GM19043 (cell line): Measurements from ENCODE around the gene QSOX2.

Experiments
- ATAC-seq: cut with Tn5 transposase; IDR thresholded peaks from one replicate; pipeline ENCODE4 v1.9.1; 2021; ENCODE audit warnings: low read depth; ENCODE audit not compliant: unreplicated experiment

Gene QSOX2

GRCh38 chr9:136252846-136253245, 7.2 kb upstream of the QSOX2 start:
- ATAC-seq = no peak

DNA sequence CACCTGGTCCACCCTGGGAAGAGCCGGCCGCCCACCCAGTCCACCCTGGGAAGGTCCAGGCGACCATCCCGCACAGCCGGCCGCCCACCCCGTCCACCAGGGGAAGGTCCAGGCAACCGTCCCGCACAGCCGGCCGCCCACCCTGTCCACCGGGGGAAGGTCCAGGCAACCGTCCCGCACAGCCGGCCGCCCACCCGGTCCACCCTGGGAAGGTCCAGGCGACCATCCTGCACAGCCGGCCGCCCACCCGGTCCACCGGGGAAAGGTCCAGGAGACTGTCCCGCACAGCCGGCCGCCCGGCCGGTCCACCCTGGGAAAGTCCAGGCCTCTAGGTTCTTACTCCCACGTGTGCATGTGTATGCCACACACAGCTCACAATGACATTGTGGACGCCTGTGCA, 6.7 kb upstream of the QSOX2 start:
- no peak for ATAC-seq

DNA sequence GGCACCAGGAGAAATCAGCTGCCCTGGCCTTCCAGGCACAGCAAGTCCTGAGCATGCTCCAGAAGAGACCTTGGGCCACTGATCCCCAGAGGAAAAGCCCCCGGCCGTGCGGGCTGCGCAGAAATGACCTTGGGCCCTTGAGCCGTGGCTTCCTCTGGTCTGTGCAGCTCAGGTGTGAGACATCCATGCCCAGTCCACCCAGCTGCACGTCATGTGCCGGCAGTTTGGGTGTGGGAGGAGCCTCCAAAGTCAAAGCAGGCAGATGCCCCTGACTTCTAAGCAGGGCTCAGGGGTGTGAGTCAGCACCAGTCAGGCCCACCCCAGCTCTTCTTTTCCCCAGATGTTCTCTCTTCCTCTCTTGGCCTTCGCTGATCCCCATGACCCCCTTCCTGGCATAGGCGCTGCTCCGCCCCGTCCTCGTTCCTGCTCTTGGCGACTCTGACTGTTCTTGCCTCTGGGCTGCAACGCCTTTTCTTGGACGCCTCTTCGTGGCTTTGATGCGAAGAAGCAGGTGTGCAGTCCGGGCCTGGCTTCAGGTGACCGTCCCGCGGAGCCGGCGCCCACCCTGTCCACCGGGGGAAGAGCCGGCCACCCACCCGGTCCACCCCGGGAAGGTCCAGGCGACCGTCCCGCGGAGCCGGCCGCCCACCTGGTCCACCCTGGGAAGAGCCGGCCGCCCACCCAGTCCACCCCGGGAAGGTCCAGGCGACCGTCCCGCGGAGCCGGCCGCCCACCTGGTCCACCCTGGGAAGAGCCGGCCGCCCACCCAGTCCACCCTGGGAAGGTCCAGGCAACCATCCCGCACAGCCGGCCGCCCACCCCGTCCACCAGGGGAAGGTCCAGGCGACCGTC, 5.9 kb upstream of the QSOX2 start:
- no peak for ATAC-seq

GRCh38 chr9:136250676-136251075, 5.1 kb upstream of the QSOX2 start:
- ATAC-seq = no peak

GRCh38 chr9:136249877-136250559, 4.4 kb upstream of the QSOX2 start:
- no peak for ATAC-seq

GRCh38 chr9:136248951-136249876, 3.6 kb upstream of the QSOX2 start:
- no peak for ATAC-seq

GRCh38 chr9:136247947-136248637, 2.5 kb upstream of the QSOX2 start:
- ATAC-seq = no peak

DNA sequence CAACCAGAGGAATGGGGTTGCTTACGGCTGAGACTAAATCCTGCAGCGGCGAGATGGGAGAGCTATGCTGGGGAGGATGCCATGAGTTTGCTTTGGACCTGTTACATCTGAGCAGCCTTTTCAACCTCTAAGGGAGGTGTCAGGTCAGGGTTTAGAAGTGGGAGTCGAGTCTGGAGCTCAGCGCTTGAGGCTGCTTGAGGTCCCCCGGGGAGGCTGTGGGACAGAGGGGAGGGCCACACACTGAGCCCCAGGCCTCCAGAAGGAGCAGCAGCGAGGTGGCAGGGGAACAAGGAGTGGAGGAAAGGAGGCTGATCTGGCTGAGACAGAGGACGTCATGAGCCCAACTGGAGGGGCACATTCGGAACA, 1.9 kb upstream of the QSOX2 start:
- ATAC-seq = no peak

DNA sequence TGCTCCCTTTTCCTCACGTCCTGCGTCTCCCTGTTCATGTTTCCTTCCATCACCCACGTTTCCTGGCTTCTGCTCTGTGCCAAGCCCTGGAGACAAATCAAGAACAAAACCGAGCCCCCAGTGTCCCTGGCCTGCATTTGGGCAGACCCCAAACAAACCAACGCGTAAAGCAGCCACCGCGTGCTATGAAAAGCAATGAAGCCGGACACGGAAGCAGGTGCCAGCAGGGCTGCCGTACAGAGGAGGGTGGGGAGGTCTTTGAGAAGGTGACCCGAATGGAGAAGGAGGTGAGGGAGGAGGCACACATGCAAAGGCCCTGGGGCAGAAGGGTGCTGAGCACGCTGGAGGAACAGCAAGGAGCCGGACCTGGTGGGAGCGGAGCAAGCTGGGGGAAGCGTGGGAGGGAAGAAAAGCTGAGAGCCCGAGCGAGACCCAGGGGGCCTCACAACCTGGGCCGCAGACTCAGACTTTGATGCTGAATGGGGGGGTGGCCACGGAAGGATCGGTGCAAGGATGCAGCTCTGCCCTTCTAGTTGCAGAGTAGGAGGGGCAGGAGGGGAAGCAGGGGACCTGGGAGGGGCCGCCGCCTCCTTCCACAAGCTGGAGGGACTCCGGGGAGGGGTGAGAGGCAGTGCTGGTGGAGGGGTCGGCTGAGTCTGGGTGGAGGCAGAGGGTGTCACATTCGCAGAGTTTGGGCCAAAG, 1.4 kb upstream of the QSOX2 start:
- no peak for ATAC-seq

- ATAC-seq = no peak
Observed at GRCh38 chr9:136244969-136245218, 718 bp downstream of the QSOX2 start.

DNA sequence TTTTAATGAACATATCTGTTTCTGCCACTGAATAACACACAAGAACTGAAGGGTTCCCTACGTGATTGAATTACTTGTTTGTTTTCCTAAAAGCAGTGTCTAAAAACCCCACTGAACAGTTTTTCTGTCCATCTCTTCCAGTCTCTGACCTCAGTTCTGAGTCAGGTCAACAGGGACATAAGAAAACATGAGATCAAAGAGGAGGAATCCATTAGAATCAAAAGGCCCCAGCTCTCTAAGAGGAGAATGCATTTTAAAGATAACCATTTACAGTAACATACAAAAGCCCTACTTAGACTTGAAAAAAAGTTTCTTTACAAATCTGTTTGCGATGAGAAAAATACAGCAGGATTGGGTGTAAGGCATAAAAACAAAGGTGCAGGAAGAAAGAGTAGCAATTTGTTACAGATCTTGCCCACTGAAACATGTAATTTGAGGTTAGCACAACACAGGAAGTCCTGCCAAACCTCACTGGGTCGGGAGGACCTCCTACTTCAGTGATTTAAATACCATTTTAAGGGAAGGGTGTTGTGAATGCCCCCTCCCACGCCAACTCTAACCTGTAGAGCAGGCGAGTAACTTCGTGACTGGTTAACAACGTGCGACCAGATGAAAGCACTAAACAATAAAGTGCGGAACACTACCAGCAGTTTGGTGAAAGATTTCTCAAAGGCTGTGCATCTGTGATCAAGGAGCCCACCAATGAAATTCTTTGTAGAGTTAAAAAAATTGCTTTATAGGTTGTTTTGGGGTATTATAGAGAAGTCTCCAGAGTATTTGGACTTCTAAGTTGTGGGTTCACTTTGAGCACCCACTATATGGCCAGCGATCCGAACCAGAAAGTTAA, 1.3 kb downstream of the QSOX2 start:
- peak; percentile 39 for ATAC-seq

- no peak for ATAC-seq
Observed at GRCh38 chr9:136243631-136244030, 2.0 kb downstream of the QSOX2 start.

DNA sequence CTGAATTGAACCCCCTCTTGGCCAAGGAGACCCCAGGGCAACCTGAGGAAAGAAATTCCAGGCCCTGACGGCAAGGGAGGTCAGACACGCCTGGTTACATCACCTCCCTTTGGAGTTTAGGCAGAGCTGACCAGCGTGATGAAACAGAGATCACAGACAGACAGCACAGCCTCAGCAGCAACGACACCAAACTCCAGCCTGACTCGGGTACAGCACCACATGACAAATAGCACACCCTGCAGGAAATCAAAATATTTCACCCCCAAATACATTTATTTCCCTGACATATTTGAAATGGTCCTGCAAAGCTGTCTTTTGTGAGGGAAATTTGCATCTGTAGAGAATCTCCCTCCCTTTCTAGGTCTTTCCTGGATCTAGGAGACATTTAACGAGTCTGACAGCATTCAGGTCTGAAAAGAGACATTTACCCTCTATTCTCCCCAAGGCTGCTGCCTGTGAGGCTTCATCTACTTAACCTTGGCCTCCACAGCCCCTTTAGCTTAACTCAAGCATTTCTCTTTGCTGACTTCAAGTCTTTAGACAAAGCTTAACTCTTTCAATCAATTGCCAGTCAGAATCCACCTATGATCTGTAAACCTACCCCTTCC, 2.6 kb downstream of the QSOX2 start:
- ATAC-seq = no peak

DNA sequence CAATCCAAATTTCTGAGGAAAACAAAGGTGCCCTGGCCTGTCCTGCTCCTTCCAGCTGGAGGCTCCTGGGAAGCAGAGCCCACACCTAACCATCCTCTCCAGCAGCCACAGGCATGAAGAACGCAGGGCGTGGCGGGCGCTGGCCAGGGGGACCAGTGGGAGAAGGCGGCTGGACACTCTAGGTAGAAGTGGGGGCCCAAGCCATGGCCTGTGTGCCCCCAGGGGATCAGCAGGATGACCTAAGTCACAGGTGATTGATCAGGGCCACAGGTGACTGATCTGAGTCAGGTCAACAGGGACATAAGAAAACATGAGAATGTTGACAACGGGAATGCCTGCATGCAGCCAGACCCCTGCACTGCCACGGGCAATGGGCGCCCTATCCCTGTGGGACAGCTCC, 3.4 kb downstream of the QSOX2 start:
- ATAC-seq = no peak

DNA sequence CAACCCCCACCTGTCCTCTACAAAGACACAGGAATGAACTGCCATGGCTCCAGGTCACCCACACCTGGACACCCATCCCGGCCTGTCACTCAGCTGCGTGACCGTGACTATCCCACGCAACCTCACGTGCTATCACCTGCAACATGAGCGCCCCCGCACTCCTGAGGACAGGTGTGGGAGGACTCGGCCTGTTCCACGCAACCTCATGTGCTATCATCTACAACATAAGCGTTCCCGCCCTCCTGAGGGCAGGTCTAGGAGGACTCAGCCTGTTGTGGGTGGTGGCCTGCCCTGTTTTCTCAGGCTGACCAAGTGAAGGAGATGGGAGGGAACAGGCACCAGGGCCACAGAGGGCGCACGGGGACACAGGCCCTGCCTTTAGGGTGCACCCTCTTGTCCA, 4.1 kb downstream of the QSOX2 start:
- ATAC-seq = no peak

DNA sequence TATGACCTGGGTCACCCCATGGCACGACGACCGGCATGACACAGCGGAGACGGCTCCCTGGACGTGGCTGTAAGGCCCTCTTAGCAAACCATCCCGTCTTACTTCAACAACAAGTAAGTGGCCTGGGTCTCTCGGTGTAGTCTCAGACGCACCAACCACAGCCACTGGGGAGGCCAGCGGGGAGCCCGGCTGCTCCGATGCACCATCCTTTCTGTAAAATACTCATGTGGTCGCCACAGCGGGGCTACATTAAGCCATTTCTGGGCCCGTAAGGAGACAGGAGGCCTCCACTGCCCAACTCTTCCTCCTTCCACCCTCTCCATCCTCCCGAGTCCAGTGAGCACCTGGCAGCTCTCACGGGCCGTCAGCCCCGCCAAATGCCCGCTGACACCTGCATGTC, 4.7 kb downstream of the QSOX2 start:
- no peak for ATAC-seq

- ATAC-seq = no peak
Observed at GRCh38 chr9:136239983-136240330, 5.7 kb downstream of the QSOX2 start.

DNA sequence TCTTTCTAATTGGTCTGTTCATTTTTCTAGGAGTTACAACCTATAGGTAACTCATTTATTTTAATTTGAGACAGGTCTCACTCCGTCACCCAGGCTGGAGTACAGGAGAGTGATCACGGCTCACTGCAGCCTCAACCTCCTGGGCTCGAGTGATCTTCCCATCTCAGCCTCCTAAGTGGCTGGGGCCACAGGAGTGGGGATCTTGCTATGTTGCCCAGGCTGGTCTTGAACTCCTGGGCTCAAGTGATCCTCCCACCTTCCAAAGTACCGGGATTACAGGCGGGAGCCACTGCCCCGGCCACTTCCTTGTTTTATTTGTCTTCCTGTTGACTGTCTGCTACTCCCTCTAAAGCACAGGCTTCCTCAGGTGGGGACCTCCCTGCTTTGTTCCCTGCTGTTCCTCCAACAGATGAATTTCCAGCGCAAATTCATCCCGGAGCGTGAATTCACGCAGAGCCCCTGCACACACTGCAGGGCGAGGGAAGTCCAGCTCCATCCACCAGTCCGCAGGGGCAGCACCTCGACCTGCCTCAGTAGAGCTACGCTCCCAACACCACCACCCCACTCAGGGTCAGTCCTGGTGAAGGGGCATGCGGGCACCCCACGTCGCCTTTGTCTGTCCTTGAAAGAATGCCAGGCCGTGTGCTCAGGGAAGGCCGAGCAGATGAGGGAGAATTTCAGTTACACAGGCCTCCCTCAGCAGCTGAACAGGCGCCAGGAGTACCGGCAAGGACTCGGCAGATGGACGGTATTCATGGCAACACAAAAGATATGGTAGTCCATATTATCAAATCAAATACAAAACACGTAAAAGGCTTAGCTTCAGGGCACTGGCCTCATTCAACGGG, 6.3 kb downstream of the QSOX2 start:
- no peak for ATAC-seq
